ENCODE results near the gene EPN2.

EPN2 gene

GRCh38 chr17:19383681-19384470 is 146.7 kb downstream of the EPN2 start:
- no peak for DNase-seq

GRCh38 chr17:19384723-19385391 is 147.7 kb downstream of the EPN2 start:
- peak; percentile 95 for DNase-seq

DNA sequence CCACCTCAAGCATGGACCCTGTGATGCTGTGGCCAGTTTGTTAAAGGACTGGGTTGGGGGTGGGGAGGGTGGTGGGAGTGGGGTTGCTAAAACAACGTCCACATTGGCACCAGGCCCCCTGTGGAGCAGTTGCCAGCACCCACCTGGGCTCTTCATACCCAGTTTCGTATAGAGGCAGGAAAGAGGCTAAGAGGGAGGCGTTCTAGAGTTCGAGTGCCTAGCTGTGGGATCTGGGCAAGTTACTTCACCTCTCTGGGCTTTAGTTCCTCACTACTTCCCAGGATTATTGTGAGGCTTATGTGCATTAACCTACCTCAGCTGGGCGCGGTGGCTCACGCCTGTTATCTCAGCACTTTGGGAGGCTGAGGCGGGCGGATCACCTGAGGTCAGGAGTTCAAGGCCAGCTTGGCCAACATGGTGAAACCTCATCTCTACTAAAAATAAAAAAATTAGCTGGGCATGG is 148.4 kb downstream of the EPN2 start:
- DNase-seq = no peak

Data from hematopoietic multipotent progenitor cell treated with erythropoietin and hydrocortisone succinate and interleukin-3 and kit ligand, for 4 days (in vitro differentiated cells).